B cell (primary cell): ENCODE measurements around the gene CYP2U1. TPM values are rescaled to one million over a fixed set of nuclear protein-coding genes. Genes with fewer than 3 reads are reported as not detected.

Source experiments
- ATAC-seq: fragments of 200-7000 bp; cut with Tn5 transposase; one replicate; pipeline ENCODE4 v1.10.0; 2021; ENCODE audit warnings: low read depth, mild to moderate bottlenecking, moderate number of reproducible peaks, moderate library complexity
- CTCF ChIA-PET: fragments of 350-600 bp; sonication (Branson Sonifier 250); formaldehyde crosslinking; loops from one replicate; lab custom pipeline; 2021; ENCODE audit warnings: antibody characterized with exemption, inconsistent platforms; lab: Charles Lee
- POLR2A ChIA-PET: fragments of 350-600 bp; sonication (Branson Sonifier 250); formaldehyde crosslinking; loops from one replicate; lab custom pipeline; 2021; ENCODE audit warnings: antibody characterized with exemption; lab: Charles Lee
- DNase-seq: peaks from one replicate; pipeline ENCODE4 v3.0.0; 2013
- H2AFZ ChIP-seq: 2 replicates; pipeline ENCODE4 v1.6.1; 2012; ENCODE audit warnings: mild to moderate bottlenecking, low read depth, low read length; ENCODE audit not compliant: insufficient read depth, poor library complexity, severe bottlenecking
- H3K27ac ChIP-seq, 2 donors: 1 replicate in 1 of 2; 2 replicates in 1 of 2; pipeline ENCODE4 v1.5.1; 2012 to 2013; ENCODE audit warnings: low read length in 2 of 2, mild to moderate bottlenecking in 2 of 2, moderate library complexity in 1 of 2
- H3K27me3 ChIP-seq, 4 experiments: fragments of 200-600 bp in 1 of 4; sonication (generic) in 1 of 4; replicated peaks in 1 of 4; 1 replicate in 2 of 4; 2 replicates in 2 of 4; pipeline versions ENCODE4 v1.6.1 to v1.7.0; 2013 to 2016; ENCODE audit warnings: low read length in 3 of 4, mild to moderate bottlenecking in 2 of 4, mixed read lengths in 1 of 4, moderate library complexity in 1 of 4; ENCODE audit not compliant: insufficient read depth in 4 of 4, control insufficient read depth in 3 of 4; ENCODE audit errors: control extremely low read depth in 1 of 4
- H3K36me3 ChIP-seq, 2 experiments: replicated peaks in 1 of 2; 1 replicate in 1 of 2; 2 replicates in 1 of 2; pipeline versions ENCODE4 v1.6.1 to v1.7.1; 2013; ENCODE audit warnings: low read length in 1 of 2; ENCODE audit not compliant: insufficient read depth in 2 of 2, control insufficient read depth in 1 of 2; ENCODE audit errors: control extremely low read depth in 1 of 2, extremely low read depth in 1 of 2
- H3K4me1 ChIP-seq, 2 donors: fragments of 200-600 bp in 1 of 2; sonication (generic) in 1 of 2; 1 replicate in 1 of 2; 2 replicates in 1 of 2; pipeline versions ENCODE4 v1.5.1 to v1.6.1; 2013 to 2017; ENCODE audit warnings: low read length in 2 of 2; ENCODE audit not compliant: control insufficient read depth in 2 of 2, insufficient read depth in 2 of 2
- H3K4me2 ChIP-seq: replicated peaks from 2 replicates; pipeline ENCODE3; 2012; ENCODE audit warnings: mild to moderate bottlenecking, low read depth, low read length; ENCODE audit not compliant: poor library complexity, severe bottlenecking
- H3K4me3 ChIP-seq, 5 experiments: fragments of 200-600 bp in 1 of 5; sonication (generic) in 1 of 5; 1 replicate in 3 of 5; 2 replicates in 2 of 5; pipeline versions ENCODE4 v1.5.1 to v1.7.0; 2011 to 2016; ENCODE audit warnings: low read length in 4 of 5, mild to moderate bottlenecking in 4 of 5, low read depth in 2 of 5, control low read depth in 1 of 5, moderate library complexity in 1 of 5; ENCODE audit not compliant: insufficient read depth in 1 of 5; ENCODE audit errors: control extremely low read depth in 1 of 5, extremely low read depth in 1 of 5
- H3K79me2 ChIP-seq: fragments of 200-600 bp; sonication (generic); one replicate; pipeline ENCODE4 v1.6.0; 2016; ENCODE audit warnings: low read length; ENCODE audit not compliant: control insufficient read depth, insufficient read depth
- H3K9ac ChIP-seq: fragments of 200-600 bp; sonication (generic); 2 replicates; pipeline ENCODE4 v1.6.1; 2017; ENCODE audit warnings: mild to moderate bottlenecking, low read length, moderate library complexity
- H3K9me3 ChIP-seq, 3 donors: one replicate each; pipeline versions ENCODE4 v1.6.1 to v1.7.1; 2013; ENCODE audit warnings: low read length in 2 of 3; ENCODE audit not compliant: control insufficient read depth in 2 of 3, insufficient read depth in 1 of 3; ENCODE audit errors: control extremely low read depth in 1 of 3
- H4K20me1 ChIP-seq: 2 replicates; pipeline ENCODE4 v1.6.0; 2012; ENCODE audit warnings: mild to moderate bottlenecking, low read length; ENCODE audit not compliant: insufficient read depth, control insufficient read depth, poor library complexity, severe bottlenecking
- H3K27ac Mint-ChIP-seq: one replicate; pipeline ENCODE4 v1.8.0; 2021; ENCODE audit warnings: mixed read lengths
- H3K27me3 Mint-ChIP-seq: one replicate; pipeline ENCODE4 v1.8.0; 2021; ENCODE audit warnings: mixed read lengths
- H3K4me1 Mint-ChIP-seq: one replicate; pipeline ENCODE4 v1.8.0; 2021; ENCODE audit warnings: mixed read lengths
- H3K4me3 Mint-ChIP-seq: one replicate; pipeline ENCODE4 v1.8.0; 2021; ENCODE audit warnings: mixed read lengths
- H3K9me3 Mint-ChIP-seq: one replicate; pipeline ENCODE4 v1.8.0; 2022; ENCODE audit warnings: mixed read lengths; ENCODE audit not compliant: insufficient read depth
- EZH2 ChIP-seq: IDR thresholded peaks from 2 replicates; pipeline ENCODE4 v1.6.1; 2012; ENCODE audit warnings: borderline replicate concordance, low read depth, mild to moderate bottlenecking, moderate library complexity, low read length; ENCODE audit not compliant: insufficient read depth, poor library complexity, severe bottlenecking
- WGBS: methylation state at CpG from one replicate; pipeline ENCODE4 v1.1.5; 2013; ENCODE audit warnings: missing lambda C conversion rate; ENCODE audit not compliant: insufficient coverage; 5-methylcytosine and 5-hydroxymethylcytosine counted together
- intact Hi-C: fragments of 100-400 bp; cut with micrococcal nuclease; formaldehyde crosslinking; loops from one replicate; pipeline ENCODE4 v1.10.0; 2022
- polyA plus RNA-seq: library from polyadenylated mRNA; depleted of rRNA; stranded (reverse); fragments of >200 nt; gene quantifications from 2 replicates; pipeline ENCODE4 v1.2.3, GENCODE V29; 2012
- total RNA-seq, 2 donors: library from RNA; stranded (reverse); fragments of 120-200 nt in 1 of 2; gene quantifications; 1 replicate in 1 of 2; 2 replicates in 1 of 2; pipeline versions ENCODE4 v1.2.3 to v1.2.4, GENCODE V29; 2013 to 2022
- TF ChIP-seq, protein P1 (sequence below): fragments of 200-600 bp; IDR thresholded peaks from one replicate; pipeline ENCODE4 v1.8.0; 2022; ENCODE audit warnings: antibody characterized with exemption, mild to moderate bottlenecking

The CYP2U1 gene
- total and polyA plus RNA-seq, 2 donors (not counting 1 experiment from before 2014, with no cell fraction given): 6.1 to 17.6 TPM

DNA sequence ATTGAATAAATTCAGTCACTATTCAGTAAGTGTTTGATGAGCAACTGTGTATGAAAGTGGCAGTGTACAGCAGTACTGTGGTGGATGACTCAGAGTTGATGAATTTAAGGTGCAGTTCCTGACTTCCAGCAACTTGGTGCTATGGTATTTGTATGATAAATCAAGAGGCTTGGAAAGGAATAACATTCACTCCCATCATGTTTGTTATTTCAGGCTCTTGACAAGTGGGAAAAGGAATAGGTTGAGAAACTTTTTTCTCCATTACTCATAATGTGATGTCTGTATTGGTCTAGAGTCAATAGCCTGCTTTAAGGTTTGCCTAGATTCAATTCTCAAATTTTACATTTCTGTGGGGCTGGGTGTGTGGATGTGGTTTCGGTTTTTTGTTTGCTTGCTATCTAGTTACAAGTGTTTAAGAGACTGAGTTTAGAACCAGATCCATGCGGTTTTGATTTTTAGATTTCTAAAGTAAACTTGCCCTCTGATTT is 35.1 kb upstream of the CYP2U1 start:
- intact Hi-C loops: no loop called here
- Histone ChIP-seq H3K27ac (no peak overlapping the region), H3K4me1 (no peaks in the 10 kb centered on the region), H3K4me3 (no peak overlapping the region), H2AFZ (no peak overlapping the region), H4K20me1 (no peaks in the 10 kb centered on the region), H3K27me3 (no peaks in the 10 kb centered on the region), H3K4me2 (no peak overlapping the region), H3K9me3 (no peaks in the 10 kb centered on the region), H3K36me3 (no peaks in the 10 kb centered on the region), H3K79me2 (no peaks in the 10 kb centered on the region), H3K9ac (no peak overlapping the region)
- peaks cover 24% of the 10 kb centered on the region for H3K27me3 Mint-ChIP-seq
- no CpG with 5 or more reads among the region's 2 CpGs for WGBS
- ChIA-PET CTCF (no interaction called here), POLR2A (no interaction called here)
- H3K4me1 Mint-ChIP-seq: no peaks in the 10 kb centered on the region
- TF ChIP-seq, protein P1, sequence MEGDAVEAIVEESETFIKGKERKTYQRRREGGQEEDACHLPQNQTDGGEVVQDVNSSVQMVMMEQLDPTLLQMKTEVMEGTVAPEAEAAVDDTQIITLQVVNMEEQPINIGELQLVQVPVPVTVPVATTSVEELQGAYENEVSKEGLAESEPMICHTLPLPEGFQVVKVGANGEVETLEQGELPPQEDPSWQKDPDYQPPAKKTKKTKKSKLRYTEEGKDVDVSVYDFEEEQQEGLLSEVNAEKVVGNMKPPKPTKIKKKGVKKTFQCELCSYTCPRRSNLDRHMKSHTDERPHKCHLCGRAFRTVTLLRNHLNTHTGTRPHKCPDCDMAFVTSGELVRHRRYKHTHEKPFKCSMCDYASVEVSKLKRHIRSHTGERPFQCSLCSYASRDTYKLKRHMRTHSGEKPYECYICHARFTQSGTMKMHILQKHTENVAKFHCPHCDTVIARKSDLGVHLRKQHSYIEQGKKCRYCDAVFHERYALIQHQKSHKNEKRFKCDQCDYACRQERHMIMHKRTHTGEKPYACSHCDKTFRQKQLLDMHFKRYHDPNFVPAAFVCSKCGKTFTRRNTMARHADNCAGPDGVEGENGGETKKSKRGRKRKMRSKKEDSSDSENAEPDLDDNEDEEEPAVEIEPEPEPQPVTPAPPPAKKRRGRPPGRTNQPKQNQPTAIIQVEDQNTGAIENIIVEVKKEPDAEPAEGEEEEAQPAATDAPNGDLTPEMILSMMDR: no peak
- TF ChIP-seq EZH2: no peak
- DNase-seq: no peak
- no peaks in the 10 kb centered on the region for H3K9me3 Mint-ChIP-seq
- no peak overlapping the region for H3K4me3 Mint-ChIP-seq
- H3K27ac Mint-ChIP-seq: no peak overlapping the region
- no peak for ATAC-seq

DNA sequence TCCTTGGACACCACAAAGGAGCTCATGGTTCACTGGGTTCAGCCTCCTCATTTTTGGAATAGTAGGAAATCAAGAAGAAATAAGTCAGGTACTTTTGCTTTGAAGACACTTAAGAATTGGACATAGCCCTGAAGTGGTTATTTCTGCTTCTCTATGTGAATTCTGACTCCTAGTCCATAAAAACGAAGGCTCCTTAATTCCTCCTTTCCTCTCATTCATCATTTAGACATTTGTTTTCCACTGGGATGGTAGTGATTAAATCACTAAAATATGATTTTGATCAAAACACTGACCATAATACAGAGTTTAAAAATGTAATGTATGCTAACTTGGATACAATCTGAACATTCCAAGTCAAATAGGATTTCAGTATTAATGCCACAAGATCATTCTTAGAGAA is 34.7 kb upstream of the CYP2U1 start:
- POLR2A ChIA-PET: no interaction called here
- no peaks in the 10 kb centered on the region for H3K4me1 ChIP-seq
- H3K4me2 ChIP-seq: no peak overlapping the region
- CTCF ChIA-PET: no interaction called here
- H3K9me3 ChIP-seq: no peaks in the 10 kb centered on the region
- no peak for TF ChIP-seq EZH2
- TF ChIP-seq, protein P1: no peak
- H3K79me2 ChIP-seq: no peaks in the 10 kb centered on the region
- no peaks in the 10 kb centered on the region for H4K20me1 ChIP-seq
- H3K9me3 Mint-ChIP-seq: no peaks in the 10 kb centered on the region
- H3K36me3 ChIP-seq: no peaks in the 10 kb centered on the region
- no peak overlapping the region for H3K4me3 ChIP-seq
- H3K27me3 ChIP-seq: no peaks in the 10 kb centered on the region
- ATAC-seq: no peak
- no peak overlapping the region for H3K27ac ChIP-seq
- intact Hi-C loops: no loop called here
- no peak for DNase-seq
- no peaks in the 10 kb centered on the region for H3K4me1 Mint-ChIP-seq
- no peak overlapping the region for H3K9ac ChIP-seq
- H3K4me3 Mint-ChIP-seq: no peak overlapping the region
- peaks cover 24% of the 10 kb centered on the region for H3K27me3 Mint-ChIP-seq
- no CpG with 5 or more reads among the region's 1 CpG for WGBS
- H2AFZ ChIP-seq: no peak overlapping the region
- no peak overlapping the region for H3K27ac Mint-ChIP-seq
